Activated naive CD4-positive, alpha-beta T cell treated with anti-CD3 and anti-CD28 coated beads, Interleukin-2, amount 50 U/mL, for 24 hours (primary cell): ENCODE data around the gene PIPOX.

Experiments used
- H3K27ac Mint-ChIP-seq: one replicate; pipeline ENCODE4 v1.8.0; 2021; ENCODE audit warnings: mild to moderate bottlenecking, mixed read lengths
- H3K27me3 Mint-ChIP-seq: one replicate; pipeline ENCODE4 v1.8.0; 2021; ENCODE audit warnings: mixed read lengths
- H3K36me3 Mint-ChIP-seq: one replicate; pipeline ENCODE4 v1.8.0; 2021; ENCODE audit warnings: mixed read lengths
- H3K4me1 Mint-ChIP-seq: one replicate; pipeline ENCODE4 v1.8.0; 2021; ENCODE audit warnings: mixed read lengths
- H3K4me3 Mint-ChIP-seq: one replicate; pipeline ENCODE4 v1.8.0; 2021; ENCODE audit warnings: mild to moderate bottlenecking, mixed read lengths
- H3K9me3 Mint-ChIP-seq: one replicate; pipeline ENCODE4 v1.8.0; 2021; ENCODE audit warnings: mixed read lengths

The PIPOX gene

GRCh38 chr17:29012535-29012934, 30.4 kb upstream of the PIPOX start:
- Mint-ChIP-seq H3K27ac (no peak overlapping the region), H3K36me3 (no peaks in the 10 kb centered on the region), H3K9me3 (no peaks in the 10 kb centered on the region), H3K4me3 (no peak overlapping the region), H3K4me1 (no peaks in the 10 kb centered on the region), H3K27me3 (peaks cover 17% of the 10 kb centered on the region)

GRCh38 chr17:29014716-29015115, 28.2 kb upstream of the PIPOX start:
- Mint-ChIP-seq H3K36me3 (no peaks in the 10 kb centered on the region), H3K9me3 (no peaks in the 10 kb centered on the region), H3K27me3 (peaks cover 19% of the 10 kb centered on the region), H3K27ac (no peak overlapping the region), H3K4me1 (peaks cover 4% of the 10 kb centered on the region), H3K4me3 (no peak overlapping the region)

- no peaks in the 10 kb centered on the region for H3K9me3 Mint-ChIP-seq
- no peak overlapping the region for H3K4me3 Mint-ChIP-seq
- peaks cover 28% of the 10 kb centered on the region for H3K27me3 Mint-ChIP-seq
- peaks cover 4% of the 10 kb centered on the region for H3K4me1 Mint-ChIP-seq
- H3K36me3 Mint-ChIP-seq: no peaks in the 10 kb centered on the region
- H3K27ac Mint-ChIP-seq: no peak overlapping the region
Measured at GRCh38 chr17:29016345-29017210, 26.4 kb upstream of the PIPOX start.

- Mint-ChIP-seq H3K27me3 (peaks cover 34% of the 10 kb centered on the region), H3K36me3 (no peaks in the 10 kb centered on the region), H3K4me3 (no peak overlapping the region), H3K4me1 (peaks cover 4% of the 10 kb centered on the region), H3K9me3 (no peaks in the 10 kb centered on the region), H3K27ac (no peak overlapping the region)
Measured at GRCh38 chr17:29018788-29019474, 24.0 kb upstream of the PIPOX start.

GRCh38 chr17:29019475-29020181, 23.3 kb upstream of the PIPOX start:
- Mint-ChIP-seq H3K9me3 (no peaks in the 10 kb centered on the region), H3K36me3 (no peaks in the 10 kb centered on the region), H3K27me3 (peaks cover 34% of the 10 kb centered on the region), H3K4me3 (no peak overlapping the region), H3K27ac (no peak overlapping the region), H3K4me1 (peaks cover 4% of the 10 kb centered on the region)

- Mint-ChIP-seq H3K4me3 (no peak overlapping the region), H3K9me3 (no peaks in the 10 kb centered on the region), H3K36me3 (no peaks in the 10 kb centered on the region), H3K4me1 (peaks cover 4% of the 10 kb centered on the region), H3K27me3 (peaks cover 35% of the 10 kb centered on the region), H3K27ac (no peak overlapping the region)
Measured at GRCh38 chr17:29020576-29020975, 22.4 kb upstream of the PIPOX start.

GRCh38 chr17:29021226-29021625, 21.7 kb upstream of the PIPOX start:
- Mint-ChIP-seq H3K4me1 (peaks cover 4% of the 10 kb centered on the region), H3K36me3 (no peaks in the 10 kb centered on the region), H3K9me3 (no peaks in the 10 kb centered on the region), H3K27ac (no peak overlapping the region), H3K4me3 (no peak overlapping the region), H3K27me3 (peaks cover 37% of the 10 kb centered on the region)

GRCh38 chr17:29022074-29022473, 20.9 kb upstream of the PIPOX start:
- H3K36me3 Mint-ChIP-seq: no peaks in the 10 kb centered on the region
- no peak overlapping the region for H3K4me3 Mint-ChIP-seq
- no peak overlapping the region for H3K27ac Mint-ChIP-seq
- peaks cover 4% of the 10 kb centered on the region for H3K4me1 Mint-ChIP-seq
- H3K27me3 Mint-ChIP-seq: peaks cover 36% of the 10 kb centered on the region
- H3K9me3 Mint-ChIP-seq: no peaks in the 10 kb centered on the region

GRCh38 chr17:29024316-29024952, 18.5 kb upstream of the PIPOX start:
- peaks cover 1% of the 10 kb centered on the region for H3K4me1 Mint-ChIP-seq
- peaks cover 26% of the 10 kb centered on the region for H3K27me3 Mint-ChIP-seq
- no peak overlapping the region for H3K27ac Mint-ChIP-seq
- no peaks in the 10 kb centered on the region for H3K9me3 Mint-ChIP-seq
- H3K4me3 Mint-ChIP-seq: no peak overlapping the region
- no peaks in the 10 kb centered on the region for H3K36me3 Mint-ChIP-seq

- Mint-ChIP-seq H3K4me3 (no peak overlapping the region), H3K36me3 (peaks cover 3% of the 10 kb centered on the region), H3K4me1 (no peaks in the 10 kb centered on the region)
Measured at GRCh38 chr17:29031488-29031887, 11.5 kb upstream of the PIPOX start.

GRCh38 chr17:29032013-29032856, 10.7 kb upstream of the PIPOX start:
- H3K9me3 Mint-ChIP-seq: peaks cover 4% of the 10 kb centered on the region
- no peak overlapping the region for H3K4me3 Mint-ChIP-seq
- H3K4me1 Mint-ChIP-seq: no peaks in the 10 kb centered on the region
- peaks cover 33% of the 10 kb centered on the region for H3K27me3 Mint-ChIP-seq
- H3K27ac Mint-ChIP-seq: no peak overlapping the region
- H3K36me3 Mint-ChIP-seq: peaks cover 3% of the 10 kb centered on the region

More at GRCh38 chr17:29031488-29031887, 11.5 kb upstream of the PIPOX start:
- Mint-ChIP-seq H3K27me3 (peaks cover 32% of the 10 kb centered on the region), H3K9me3 (peaks cover 4% of the 10 kb centered on the region), H3K27ac (no peak overlapping the region)

- H3K4me1 Mint-ChIP-seq: no peaks in the 10 kb centered on the region
- no peak overlapping the region for H3K27ac Mint-ChIP-seq
- H3K4me3 Mint-ChIP-seq: no peak overlapping the region
- H3K27me3 Mint-ChIP-seq: peaks cover 32% of the 10 kb centered on the region
- H3K36me3 Mint-ChIP-seq: peaks cover 3% of the 10 kb centered on the region
- H3K9me3 Mint-ChIP-seq: peaks cover 4% of the 10 kb centered on the region
Measured at GRCh38 chr17:29032857-29033197, 10.1 kb upstream of the PIPOX start.

- H3K9me3 Mint-ChIP-seq: peaks cover 4% of the 10 kb centered on the region
- no peak overlapping the region for H3K27ac Mint-ChIP-seq
- H3K4me3 Mint-ChIP-seq: no peak overlapping the region
- H3K36me3 Mint-ChIP-seq: peaks cover 3% of the 10 kb centered on the region
- no peaks in the 10 kb centered on the region for H3K4me1 Mint-ChIP-seq
- peaks cover 34% of the 10 kb centered on the region for H3K27me3 Mint-ChIP-seq
Measured at GRCh38 chr17:29034510-29034909, 8.4 kb upstream of the PIPOX start.

- H3K4me1 Mint-ChIP-seq: no peaks in the 10 kb centered on the region
- H3K4me3 Mint-ChIP-seq: no peak overlapping the region
- H3K36me3 Mint-ChIP-seq: peaks cover 3% of the 10 kb centered on the region
- peaks cover 29% of the 10 kb centered on the region for H3K27me3 Mint-ChIP-seq
- H3K9me3 Mint-ChIP-seq: peaks cover 4% of the 10 kb centered on the region
- no peak overlapping the region for H3K27ac Mint-ChIP-seq
Measured at GRCh38 chr17:29036584-29036983, 6.4 kb upstream of the PIPOX start.

GRCh38 chr17:29037739-29038084, 5.2 kb upstream of the PIPOX start:
- Mint-ChIP-seq H3K36me3 (peaks cover 2% of the 10 kb centered on the region), H3K4me1 (no peaks in the 10 kb centered on the region), H3K4me3 (no peak overlapping the region), H3K9me3 (peaks cover 4% of the 10 kb centered on the region), H3K27ac (no peak overlapping the region), H3K27me3 (peaks cover 19% of the 10 kb centered on the region)
